CD8-positive, alpha-beta memory T cell (primary cell): ENCODE measurements around the gene SORCS2. TPM values are rescaled to one million over a fixed set of nuclear protein-coding genes. Genes with fewer than 3 reads are reported as not detected.

ENCODE experiments used
- CTCF ChIA-PET: fragments of 350-600 bp; sonication (Branson Sonifier 250); formaldehyde crosslinking; loops from one replicate; lab custom pipeline; 2021; ENCODE audit warnings: antibody characterized with exemption; lab: Charles Lee
- POLR2A ChIA-PET: fragments of 350-600 bp; sonication (Branson Sonifier 250); formaldehyde crosslinking; loops from one replicate; lab custom pipeline; 2021; ENCODE audit warnings: antibody characterized with exemption; lab: Charles Lee
- DNase-seq, 5 donors: peaks; one replicate each; pipeline versions ENCODE4 v3.0.0 to v3.0.0-alpha.2; 2020 to 2022; ENCODE audit warnings: mixed read lengths in 1 of 5
- H3K27ac ChIP-seq: one replicate; pipeline ENCODE4 v1.7.0; 2013; ENCODE audit warnings: low read depth, mild to moderate bottlenecking, low read length, moderate library complexity
- H3K27me3 ChIP-seq: 2 replicates; pipeline ENCODE4 v1.7.0; 2013; ENCODE audit warnings: low read length, mild to moderate bottlenecking; ENCODE audit not compliant: insufficient read depth, poor library complexity, severe bottlenecking
- H3K36me3 ChIP-seq: 2 replicates; pipeline ENCODE4 v1.7.0; 2013; ENCODE audit warnings: mild to moderate bottlenecking, low read length, moderate library complexity; ENCODE audit not compliant: insufficient read depth
- H3K4me1 ChIP-seq: 2 replicates; pipeline ENCODE4 v1.7.0; 2013; ENCODE audit warnings: mild to moderate bottlenecking, low read length, moderate library complexity; ENCODE audit not compliant: insufficient read depth
- H3K4me3 ChIP-seq: 2 replicates; pipeline ENCODE4 v1.7.0; 2013; ENCODE audit warnings: mild to moderate bottlenecking, low read length
- H3K9me3 ChIP-seq: 2 replicates; pipeline ENCODE4 v1.7.0; 2013; ENCODE audit warnings: mild to moderate bottlenecking, low read length
- H3K27ac Mint-ChIP-seq, 8 donors: one replicate each; pipeline ENCODE4 v1.8.0; 2020 to 2021; ENCODE audit warnings: mixed read lengths in 8 of 8, mild to moderate bottlenecking in 6 of 8, inconsistent platforms in 3 of 8, moderate library complexity in 3 of 8
- H3K27me3 Mint-ChIP-seq, 2 donors: one replicate each; pipeline ENCODE4 v1.8.0; 2020 to 2021; ENCODE audit warnings: mixed read lengths in 2 of 2, mild to moderate bottlenecking in 1 of 2, moderate library complexity in 1 of 2
- H3K36me3 Mint-ChIP-seq, 3 donors: one replicate each; pipeline ENCODE4 v1.8.0; 2020 to 2021; ENCODE audit warnings: mixed read lengths in 3 of 3, inconsistent platforms in 1 of 3, mild to moderate bottlenecking in 1 of 3
- H3K4me1 Mint-ChIP-seq, 3 donors: one replicate each; pipeline ENCODE4 v1.8.0; 2020 to 2021; ENCODE audit warnings: mixed read lengths in 3 of 3, inconsistent platforms in 1 of 3, mild to moderate bottlenecking in 1 of 3
- H3K4me3 Mint-ChIP-seq, 7 donors: one replicate each; pipeline ENCODE4 v1.8.0; 2020 to 2021; ENCODE audit warnings: mixed read lengths in 7 of 7, mild to moderate bottlenecking in 6 of 7, moderate library complexity in 4 of 7, inconsistent platforms in 2 of 7
- H3K9me3 Mint-ChIP-seq, 5 donors: one replicate each; pipeline ENCODE4 v1.8.0; 2020 to 2022; ENCODE audit warnings: mixed read lengths in 5 of 5, mild to moderate bottlenecking in 3 of 5, moderate library complexity in 2 of 5, inconsistent platforms in 1 of 5
- polyA plus RNA-seq: library from polyadenylated mRNA; unstranded; fragments of 300-500 nt; fragmentation: Illumina TruSeq; gene quantifications from one replicate; pipeline ENCODE4 v1.2.3, GENCODE V29; 2021
- total RNA-seq, 2 experiments: library from RNA; stranded (reverse); gene quantifications; one replicate each; pipeline ENCODE4 v1.2.3, GENCODE V29; 2021

The SORCS2 gene
- total and polyA plus RNA-seq, 3 experiments from 2014 or later = not detected

DNA sequence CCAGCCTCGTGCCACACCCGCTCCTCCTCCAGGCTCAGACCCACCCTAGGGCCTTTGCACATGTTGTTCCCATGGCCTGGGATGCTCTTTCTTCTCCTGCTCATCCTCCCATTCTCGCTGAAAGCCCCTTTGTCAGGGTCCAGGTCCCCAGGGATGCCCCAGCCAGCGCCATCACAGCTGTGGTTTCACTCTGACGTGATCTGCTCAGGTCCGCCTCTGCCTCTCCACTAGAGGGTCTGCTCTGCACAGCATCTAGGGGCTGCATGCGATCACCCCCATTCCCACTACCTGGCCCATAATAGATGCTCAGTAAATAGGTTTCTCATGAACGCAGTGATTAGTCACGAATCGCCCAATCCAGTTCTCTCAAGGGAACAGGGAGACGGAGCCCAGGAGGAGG lies 524.8 kb downstream of the SORCS2 start:
- no peaks in the 10 kb centered on the region for H3K4me1 Mint-ChIP-seq
- H3K27ac Mint-ChIP-seq = peak overlapping the region in 2 of 8 donors; percentile 55 to 66
- Histone ChIP-seq H3K36me3 (no peaks in the 10 kb centered on the region), H3K9me3 (no peaks in the 10 kb centered on the region), H3K27me3 (no peaks in the 10 kb centered on the region), H3K4me1 (peaks cover 5% of the 10 kb centered on the region), H3K4me3 (no peak overlapping the region), H3K27ac (no peak overlapping the region)
- ChIA-PET CTCF (no interaction called here), POLR2A (no interaction called here)
- no peak for DNase-seq
- H3K4me3 Mint-ChIP-seq = no peak overlapping the region
- peaks cover 12 to 41% of the 10 kb centered on the region in 2 donors for H3K27me3 Mint-ChIP-seq
- peaks cover 0 to 2% (median 0%) of the 10 kb centered on the region in 5 donors for H3K9me3 Mint-ChIP-seq
- no peaks in the 10 kb centered on the region for H3K36me3 Mint-ChIP-seq

DNA sequence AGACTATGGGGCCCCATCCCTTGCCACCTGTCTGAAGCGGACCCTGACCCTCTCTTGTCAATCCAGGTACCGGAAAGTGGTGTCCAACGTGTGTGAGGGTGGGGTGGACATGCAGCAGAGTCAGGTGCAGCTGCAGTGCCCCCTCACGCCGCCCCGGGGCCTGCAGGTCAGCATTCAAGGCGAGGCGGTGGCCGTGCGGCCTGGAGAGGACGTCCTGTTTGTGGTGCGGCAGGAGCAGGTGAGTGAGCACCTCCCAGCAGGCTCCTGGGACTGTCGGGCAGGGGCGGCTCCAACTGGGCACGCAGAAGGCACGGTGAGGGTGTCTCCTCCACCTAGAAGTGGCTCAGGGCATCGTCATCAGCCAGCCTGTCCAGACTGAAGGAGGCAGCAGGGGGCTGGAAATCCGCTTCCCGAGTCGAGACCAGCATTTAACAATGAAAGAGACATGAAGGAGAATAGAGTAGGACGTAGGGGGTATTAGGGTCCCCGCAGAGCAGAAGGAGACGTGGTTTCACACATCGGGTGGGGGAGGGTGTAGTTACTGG lies 525.7 kb downstream of the SORCS2 start:
- Histone ChIP-seq H3K36me3 (no peaks in the 10 kb centered on the region), H3K27me3 (no peaks in the 10 kb centered on the region), H3K4me3 (no peak overlapping the region), H3K4me1 (peaks cover 5% of the 10 kb centered on the region), H3K27ac (no peak overlapping the region), H3K9me3 (no peaks in the 10 kb centered on the region)
- H3K36me3 Mint-ChIP-seq = no peaks in the 10 kb centered on the region
- no peak overlapping the region for H3K27ac Mint-ChIP-seq
- POLR2A ChIA-PET = no interaction called here
- CTCF ChIA-PET = no interaction called here
- H3K27me3 Mint-ChIP-seq = peaks cover 12 to 44% of the 10 kb centered on the region in 2 donors
- no peak for DNase-seq
- H3K9me3 Mint-ChIP-seq = peaks cover 0 to 2% (median 0%) of the 10 kb centered on the region in 5 donors
- no peak overlapping the region for H3K4me3 Mint-ChIP-seq
- H3K4me1 Mint-ChIP-seq = peaks cover 0 to 1% (median 0%) of the 10 kb centered on the region in 3 donors

DNA sequence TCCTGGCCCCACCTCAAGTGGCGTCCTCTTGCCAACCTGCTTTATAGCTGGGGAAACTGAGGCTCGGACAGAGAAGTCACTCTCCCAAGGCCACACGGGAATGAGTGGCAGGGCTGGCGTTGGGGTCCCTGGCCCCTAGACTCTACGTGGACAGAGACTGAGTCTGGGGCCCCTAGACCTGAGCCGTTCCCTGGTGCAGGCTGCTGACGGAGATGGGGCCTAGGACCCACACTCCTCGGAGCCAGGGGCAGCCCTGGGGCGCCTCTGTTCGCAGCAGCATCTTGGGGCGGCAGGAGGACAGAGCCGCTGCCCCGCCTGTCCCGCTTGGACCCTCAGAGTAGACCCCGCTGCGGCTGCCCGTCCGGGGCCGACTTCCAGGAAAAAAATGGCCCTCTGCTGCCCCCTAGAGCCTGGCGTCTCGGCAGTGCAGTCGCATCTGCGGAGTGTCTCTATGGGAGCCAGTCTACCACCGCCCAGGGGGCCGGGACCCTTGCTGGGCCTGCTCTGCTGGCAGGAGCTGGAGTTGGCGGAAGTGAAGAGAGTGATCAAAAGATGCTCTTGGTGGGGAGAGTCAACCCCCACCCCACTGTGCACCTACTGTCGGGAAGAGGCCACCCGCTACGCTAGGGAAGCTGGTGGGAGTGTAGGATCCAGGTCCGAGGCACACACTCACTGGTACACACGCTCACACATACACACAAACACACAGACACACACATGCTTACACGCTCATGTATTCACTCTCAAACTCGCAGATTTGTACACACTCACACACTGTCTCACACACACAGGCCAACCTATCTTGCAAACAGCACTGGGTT lies 527.2 kb downstream of the SORCS2 start:
- POLR2A ChIA-PET = no interaction called here
- Histone ChIP-seq H3K9me3 (no peaks in the 10 kb centered on the region), H3K36me3 (no peaks in the 10 kb centered on the region), H3K4me1 (peaks cover 5% of the 10 kb centered on the region), H3K4me3 (no peak overlapping the region), H3K27me3 (no peaks in the 10 kb centered on the region), H3K27ac (no peak overlapping the region)
- peaks cover 0 to 3% (median 0%) of the 10 kb centered on the region in 3 donors for H3K4me1 Mint-ChIP-seq
- H3K36me3 Mint-ChIP-seq = no peaks in the 10 kb centered on the region
- peaks cover 12 to 44% of the 10 kb centered on the region in 2 donors for H3K27me3 Mint-ChIP-seq
- no peak overlapping the region for H3K4me3 Mint-ChIP-seq
- CTCF ChIA-PET = interaction anchor here (1.4 kb wide), 1 partner anchor 49 kb away, joined by 3 read pairs; no protein-coding TSS in a partner anchor
- no peak overlapping the region for H3K27ac Mint-ChIP-seq
- DNase-seq = peak in 4 of 5 donors; percentile 23 to 58 (median 38)
- peaks cover 0 to 2% (median 0%) of the 10 kb centered on the region in 5 donors for H3K9me3 Mint-ChIP-seq

DNA sequence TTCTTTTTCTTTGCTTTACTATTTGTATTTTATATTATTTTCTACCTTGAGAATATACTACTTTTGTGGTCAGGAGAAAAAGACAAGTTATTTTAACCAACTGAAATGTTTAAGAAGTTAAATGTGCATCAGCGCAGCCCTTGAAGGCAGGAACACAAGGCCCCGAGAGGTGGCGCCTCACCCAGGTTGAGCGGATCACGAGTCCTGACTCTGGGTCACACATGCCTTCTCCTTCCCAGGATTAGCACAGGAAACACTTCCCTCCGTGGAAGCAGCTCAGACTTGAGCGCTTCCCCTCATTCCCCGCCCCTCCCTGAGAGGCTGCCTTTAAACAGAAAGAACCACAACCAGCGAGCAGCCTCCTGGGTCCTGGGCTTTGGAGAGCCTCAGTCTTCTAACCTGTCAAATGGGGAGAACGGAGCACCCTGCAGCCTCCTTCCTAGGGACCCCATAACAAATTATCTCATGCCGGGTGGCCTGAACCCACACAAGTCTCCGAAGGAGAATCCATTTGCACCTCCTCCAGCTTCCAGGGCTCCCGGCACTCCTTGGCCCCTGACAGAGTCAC lies 529.7 kb downstream of the SORCS2 start:
- Histone ChIP-seq H3K36me3 (no peaks in the 10 kb centered on the region), H3K9me3 (no peaks in the 10 kb centered on the region), H3K27ac (no peak overlapping the region), H3K4me3 (no peak overlapping the region), H3K4me1 (peaks cover 5% of the 10 kb centered on the region), H3K27me3 (no peaks in the 10 kb centered on the region)
- Mint-ChIP-seq H3K36me3 (no peaks in the 10 kb centered on the region), H3K4me3 (no peak overlapping the region), H3K4me1 (peaks cover 0 to 3% (median 0%) of the 10 kb centered on the region in 3 donors), H3K9me3 (no peaks in the 10 kb centered on the region), H3K27me3 (peaks cover 12 to 40% of the 10 kb centered on the region in 2 donors), H3K27ac (no peak overlapping the region)
- DNase-seq = no peak
- ChIA-PET CTCF (interaction anchor here (1.4 kb wide), 1 partner anchor 83 kb away, joined by 3 read pairs; no protein-coding TSS in a partner anchor), POLR2A (no interaction called here)

DNA sequence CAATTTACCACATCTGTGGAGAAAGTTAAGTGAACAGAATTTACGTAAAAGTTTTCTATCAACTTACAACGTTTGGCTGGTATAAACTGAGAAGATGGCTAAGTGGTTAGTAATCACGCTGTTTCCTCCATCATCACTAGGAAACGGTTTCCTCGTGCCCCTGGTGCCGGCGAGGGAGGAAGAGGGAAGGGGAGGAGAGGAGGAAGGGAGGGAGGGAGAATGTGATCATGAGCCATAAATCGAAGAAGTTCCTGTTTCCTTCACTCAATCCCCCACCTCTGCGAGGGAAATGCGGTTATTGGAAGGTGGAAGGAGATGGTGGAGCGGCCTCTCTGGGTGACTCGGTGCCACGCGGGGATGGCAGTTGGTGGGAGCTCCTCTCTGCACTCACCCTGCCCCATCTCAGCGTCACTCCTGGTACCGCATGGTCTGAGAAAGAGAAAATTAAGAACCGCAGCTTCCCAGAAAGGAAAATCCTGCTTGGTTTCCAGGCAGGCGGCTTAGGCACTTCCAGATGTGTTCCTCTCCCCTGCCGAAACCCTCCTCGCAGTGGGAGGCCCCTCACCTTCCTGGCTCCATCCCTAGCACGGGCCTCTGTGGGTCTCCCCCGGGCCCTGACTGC lies 530.5 kb downstream of the SORCS2 start:
- H3K4me3 ChIP-seq = no peak overlapping the region
- H3K27me3 ChIP-seq = no peaks in the 10 kb centered on the region
- H3K9me3 Mint-ChIP-seq = no peaks in the 10 kb centered on the region
- H3K27me3 Mint-ChIP-seq = peaks cover 12 to 33% of the 10 kb centered on the region in 2 donors
- ChIA-PET CTCF (interaction anchor here (1.4 kb wide), 1 partner anchor 82 kb away, joined by 3 read pairs; no protein-coding TSS in a partner anchor), POLR2A (no interaction called here)
- DNase-seq = no peak
- no peaks in the 10 kb centered on the region for H3K36me3 Mint-ChIP-seq
- H3K4me1 Mint-ChIP-seq = peaks cover 0 to 3% (median 0%) of the 10 kb centered on the region in 3 donors
- no peak overlapping the region for H3K4me3 Mint-ChIP-seq
- no peak overlapping the region for H3K27ac Mint-ChIP-seq
- H3K4me1 ChIP-seq = peaks cover 5% of the 10 kb centered on the region
- H3K9me3 ChIP-seq = no peaks in the 10 kb centered on the region
- no peak overlapping the region for H3K27ac ChIP-seq
- H3K36me3 ChIP-seq = no peaks in the 10 kb centered on the region

DNA sequence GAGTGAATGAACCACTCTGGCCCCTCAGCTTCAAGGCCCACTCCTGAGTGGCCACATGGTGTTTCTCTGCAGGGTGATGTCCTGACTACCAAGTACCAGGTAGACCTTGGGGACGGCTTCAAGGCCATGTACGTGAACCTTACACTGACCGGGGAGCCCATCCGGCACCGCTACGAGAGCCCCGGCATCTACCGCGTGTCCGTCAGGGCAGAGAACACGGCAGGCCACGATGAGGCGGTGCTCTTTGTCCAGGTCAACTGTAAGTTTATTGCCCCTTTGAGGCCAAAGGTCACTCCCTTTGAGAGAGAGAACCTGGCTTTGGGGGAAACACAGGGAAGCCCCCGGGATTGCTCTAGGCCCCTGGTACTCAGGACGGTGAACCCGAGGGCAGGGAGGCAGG lies 531.3 kb downstream of the SORCS2 start:
- H3K4me1 ChIP-seq = peaks cover 5% of the 10 kb centered on the region
- no peaks in the 10 kb centered on the region for H3K9me3 Mint-ChIP-seq
- H3K36me3 Mint-ChIP-seq = no peaks in the 10 kb centered on the region
- POLR2A ChIA-PET = no interaction called here
- H3K27me3 Mint-ChIP-seq = peaks cover 12 to 26% of the 10 kb centered on the region in 2 donors
- CTCF ChIA-PET = interaction anchor here (1.4 kb wide), 1 partner anchor 81 kb away, joined by 3 read pairs; no protein-coding TSS in a partner anchor
- DNase-seq = no peak
- H3K27ac Mint-ChIP-seq = no peak overlapping the region
- H3K4me3 ChIP-seq = no peak overlapping the region
- no peaks in the 10 kb centered on the region for H3K9me3 ChIP-seq
- H3K27me3 ChIP-seq = no peaks in the 10 kb centered on the region
- no peak overlapping the region for H3K4me3 Mint-ChIP-seq
- no peaks in the 10 kb centered on the region for H3K36me3 ChIP-seq
- peaks cover 0 to 3% (median 0%) of the 10 kb centered on the region in 3 donors for H3K4me1 Mint-ChIP-seq
- no peak overlapping the region for H3K27ac ChIP-seq

DNA sequence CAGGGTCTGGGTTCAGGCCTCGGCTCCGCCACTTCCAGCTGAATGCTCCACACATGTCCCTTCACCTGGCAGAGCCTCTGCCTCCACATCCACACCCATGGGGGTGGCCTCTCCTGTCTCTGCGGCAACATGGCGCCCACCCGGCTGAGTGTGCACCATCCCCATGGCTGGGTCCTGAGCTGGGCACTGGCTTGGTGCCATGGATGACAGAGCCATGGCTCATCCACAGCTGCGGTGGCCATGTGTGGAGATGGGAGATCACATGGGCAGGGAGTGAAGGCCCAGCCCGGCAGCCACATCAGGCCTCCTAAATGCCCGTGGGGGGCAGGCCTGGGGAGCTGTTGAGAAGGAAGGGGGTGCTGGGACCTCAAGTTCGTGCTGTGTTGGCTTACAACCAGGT lies 533.6 kb downstream of the SORCS2 start:
- ChIA-PET CTCF (no interaction called here), POLR2A (no interaction called here)
- Mint-ChIP-seq H3K4me1 (peaks cover 0 to 3% (median 0%) of the 10 kb centered on the region in 3 donors), H3K9me3 (no peaks in the 10 kb centered on the region), H3K27ac (no peak overlapping the region), H3K27me3 (peaks cover 6 to 9% of the 10 kb centered on the region in 2 donors), H3K36me3 (no peaks in the 10 kb centered on the region), H3K4me3 (no peak overlapping the region)
- no peak for DNase-seq
- Histone ChIP-seq H3K27ac (no peak overlapping the region), H3K4me3 (no peak overlapping the region), H3K27me3 (no peaks in the 10 kb centered on the region), H3K36me3 (no peaks in the 10 kb centered on the region), H3K9me3 (no peaks in the 10 kb centered on the region), H3K4me1 (no peaks in the 10 kb centered on the region)
